Stimulated activated CD4-positive, alpha-beta T cell treated with anti-CD3 and anti-CD28 coated beads, Interleukin-1b, Interleukin-23, amount 100 ng/mL, for 1 hour (primary cell): ENCODE measurements around the gene CASQ2.

Experiments
- DNase-seq, 2 donors: peaks; one replicate each; pipeline ENCODE4 v3.0.0-alpha.2; 2020; ENCODE audit warnings: low read depth in 2 of 2

The CASQ2 gene

DNA sequence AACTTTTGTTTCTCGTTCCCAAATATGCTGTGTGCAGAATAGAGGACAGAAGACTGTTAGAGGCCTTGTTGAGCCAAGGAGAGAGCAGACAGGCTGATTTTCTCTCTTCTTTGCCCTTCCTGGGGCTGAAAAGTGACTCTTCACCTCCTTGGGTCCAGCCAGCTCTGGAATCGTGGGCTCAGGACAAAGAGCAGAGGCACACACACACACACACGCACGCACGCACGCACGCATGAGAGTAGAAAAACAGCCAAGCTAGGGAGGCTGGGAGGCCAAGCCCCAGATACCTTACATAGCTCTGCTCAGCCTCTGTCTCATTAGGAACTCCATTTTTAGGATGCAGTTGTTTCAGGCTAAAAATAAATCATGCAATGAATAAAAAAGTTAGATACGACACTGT is at the start of gene CASQ2:
Gene CASQ2 (minus strand): TSS at position 166 of the 400 bp plus-strand sequence. CDS start 173 bp downstream, outside the sequence.
- DNase-seq = no peak

DNA sequence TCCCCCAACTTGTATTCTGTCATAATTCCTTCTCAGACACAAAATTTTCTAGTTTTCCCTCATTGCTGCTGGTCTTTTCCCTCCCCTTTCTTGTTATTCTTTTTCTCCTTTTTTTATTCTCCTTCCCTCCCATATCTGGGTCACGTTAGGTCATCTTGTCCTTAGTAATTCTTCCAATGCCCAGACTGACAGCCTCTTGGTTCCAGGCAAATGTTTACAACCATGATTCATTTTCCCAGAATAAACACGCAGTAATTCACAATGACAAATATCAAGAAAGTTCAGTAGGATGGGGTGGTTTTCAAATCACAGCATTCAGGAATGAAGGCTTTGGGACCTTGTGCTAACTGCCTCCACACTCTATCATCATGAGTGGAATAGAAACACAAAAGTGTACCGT is 47.2 kb upstream of the CASQ2 start:
- no peak for DNase-seq

DNA sequence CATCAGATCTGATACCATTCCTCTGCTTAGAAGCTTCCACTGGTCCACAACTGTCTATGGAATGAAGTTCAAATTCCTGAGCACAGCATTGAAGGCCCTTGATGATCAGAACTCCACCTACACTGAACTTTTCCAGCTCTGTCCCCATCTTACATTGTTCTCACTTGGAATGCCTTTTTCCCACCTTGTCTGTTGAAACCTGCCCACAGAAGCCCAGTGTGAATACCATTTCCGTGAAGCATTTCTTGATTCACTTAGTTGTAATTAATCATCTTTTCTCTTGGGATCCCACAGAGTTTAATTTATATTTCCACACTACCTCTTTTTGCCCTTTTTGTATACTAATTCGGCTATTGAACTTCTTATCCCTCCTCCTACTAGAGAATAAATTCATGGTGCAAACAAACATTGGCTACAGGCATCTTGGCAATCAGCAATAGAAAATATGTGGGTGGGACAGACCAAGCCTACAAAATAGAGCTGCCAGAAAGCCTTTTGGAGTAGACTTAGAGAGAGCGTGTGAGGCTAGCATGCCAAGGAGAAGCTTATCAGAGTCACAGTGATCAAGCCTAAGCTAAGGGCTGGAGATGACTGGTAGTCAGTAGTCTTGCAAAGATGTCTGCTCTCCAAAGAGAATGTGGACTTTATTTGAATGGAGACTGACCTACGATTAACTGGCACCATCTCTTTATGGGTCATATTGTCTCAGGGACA is 46.3 kb upstream of the CASQ2 start:
- DNase-seq = no peak

DNA sequence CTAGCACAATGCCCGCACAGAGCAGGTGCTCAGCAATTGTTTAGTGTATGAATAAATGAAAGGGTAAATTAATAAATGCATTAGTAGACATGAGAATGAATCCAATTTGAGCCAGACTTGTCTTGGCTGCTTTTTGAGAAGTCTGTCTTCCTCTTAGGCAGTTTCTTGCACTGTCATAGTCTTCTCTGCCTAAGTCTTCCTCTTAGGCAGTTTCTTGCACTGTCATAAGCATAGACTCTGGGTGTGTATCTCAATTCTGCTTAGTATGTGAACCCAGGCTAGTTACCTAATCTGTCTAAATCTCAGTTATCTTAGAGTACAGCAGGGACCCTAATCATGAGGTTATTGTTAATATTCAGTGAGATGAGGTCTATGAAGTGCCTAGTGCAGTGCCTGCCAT is 45.2 kb upstream of the CASQ2 start:
- DNase-seq = no peak

DNA sequence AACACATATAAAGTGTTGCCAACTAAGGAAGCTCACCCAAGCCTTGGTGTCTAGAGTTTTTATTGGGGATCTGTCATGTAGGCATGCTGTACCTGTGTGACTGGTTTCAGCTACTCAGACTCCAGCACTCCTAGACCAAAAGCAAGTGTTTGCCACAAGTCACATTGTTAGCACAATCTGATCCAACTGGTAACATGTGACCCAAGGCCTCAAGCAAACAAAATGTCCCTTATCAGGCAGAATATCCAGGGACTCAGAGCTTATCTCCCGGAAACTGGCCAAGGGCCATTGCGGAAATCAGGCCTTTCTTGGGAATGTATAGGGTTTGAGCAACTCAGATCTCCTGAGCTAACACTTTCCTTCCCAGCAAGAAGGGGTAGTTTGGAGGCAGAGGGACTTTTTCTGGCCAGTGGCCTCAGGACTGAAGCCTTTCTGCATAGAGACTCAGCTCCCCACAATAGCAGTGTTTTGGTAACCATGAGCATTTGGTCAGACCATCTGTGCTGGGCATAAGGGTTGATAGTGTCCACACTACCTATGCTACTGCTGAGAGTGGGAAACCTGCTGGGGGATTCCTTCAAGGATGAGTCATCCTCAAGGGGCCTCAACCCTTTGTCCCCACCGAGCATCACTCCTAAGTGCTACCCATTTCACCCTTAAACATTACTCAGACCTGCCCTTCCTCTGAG is 42.8 kb upstream of the CASQ2 start:
- no peak for DNase-seq

DNA sequence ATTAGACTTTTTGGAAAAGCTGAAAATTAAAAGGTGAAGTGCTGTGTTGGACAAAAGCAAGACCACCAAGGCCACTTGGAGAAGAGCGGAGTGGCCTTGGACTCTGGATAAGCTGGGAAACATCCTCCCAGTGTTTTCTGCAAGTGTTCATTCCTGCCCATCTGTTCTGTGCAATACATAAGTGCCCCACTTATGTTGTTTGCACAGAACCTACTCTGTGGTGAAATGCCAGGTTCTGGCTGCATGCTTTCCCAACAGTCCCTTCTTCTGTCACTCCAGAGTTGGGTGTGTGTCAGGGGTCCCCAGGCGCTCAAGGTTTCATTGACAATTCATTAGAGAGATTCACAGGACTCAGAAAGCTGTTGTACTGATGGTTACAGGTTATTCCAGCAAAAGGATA is 42.1 kb upstream of the CASQ2 start:
- no peak for DNase-seq

DNA sequence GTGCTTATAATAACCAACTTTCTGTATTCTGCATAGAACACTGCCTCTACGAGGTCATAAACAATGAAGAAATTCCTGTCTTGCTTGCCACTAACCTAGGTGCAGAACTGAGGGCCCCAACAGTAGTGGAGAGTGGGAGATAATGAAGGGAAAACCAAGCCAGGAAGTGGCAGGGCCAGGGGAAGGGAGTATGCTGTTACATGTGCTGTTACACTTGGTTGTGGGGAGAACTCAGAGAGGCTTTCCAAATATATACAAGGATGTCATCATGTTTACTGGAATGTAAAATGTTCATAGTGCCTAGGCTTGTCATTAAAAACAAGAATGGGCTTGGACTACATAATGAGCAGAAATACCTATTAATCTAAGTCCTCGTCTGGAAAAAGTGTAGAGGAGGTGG is 41.3 kb upstream of the CASQ2 start:
- no peak for DNase-seq

DNA sequence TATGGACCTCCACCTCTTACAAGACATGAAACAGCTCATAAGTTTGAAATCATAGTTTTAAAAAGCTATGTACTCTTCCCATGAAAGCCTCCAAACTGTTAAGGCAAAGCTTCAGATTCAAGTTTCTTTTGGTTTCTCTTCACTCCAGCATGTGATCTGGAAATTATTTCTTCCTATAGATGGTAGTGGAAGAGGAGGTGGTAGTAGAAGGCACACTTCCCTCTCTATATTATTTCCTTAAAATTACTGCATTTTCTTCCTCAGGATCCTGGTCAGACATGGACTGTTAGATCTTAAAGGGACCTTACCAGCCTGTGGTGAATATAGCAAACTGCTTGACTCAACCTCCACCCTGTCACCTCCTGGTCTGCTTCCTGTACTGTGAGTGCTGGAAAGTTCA is 40.6 kb upstream of the CASQ2 start:
- DNase-seq = no peak

DNA sequence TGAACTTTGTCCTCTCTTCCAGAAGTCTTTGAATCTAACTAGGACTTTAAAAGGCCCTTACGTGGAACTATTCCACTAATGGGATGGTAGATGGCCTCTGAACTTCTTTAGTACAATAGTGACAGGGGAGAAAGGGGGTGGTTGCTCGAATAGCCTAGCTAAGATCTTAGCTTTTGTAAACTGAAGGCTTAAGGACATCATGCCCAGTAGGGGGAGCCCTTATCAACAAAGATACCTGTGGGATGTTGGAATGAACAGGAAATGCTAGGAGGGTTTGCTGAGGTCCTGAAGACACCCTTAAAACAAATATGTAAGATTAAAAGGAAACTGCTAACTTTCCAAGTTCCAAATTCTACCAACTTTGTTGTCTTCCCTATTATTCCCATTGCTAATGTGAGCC is 39.2 kb upstream of the CASQ2 start:
- peak in 1 of 2 donors; percentile 10 for DNase-seq

DNA sequence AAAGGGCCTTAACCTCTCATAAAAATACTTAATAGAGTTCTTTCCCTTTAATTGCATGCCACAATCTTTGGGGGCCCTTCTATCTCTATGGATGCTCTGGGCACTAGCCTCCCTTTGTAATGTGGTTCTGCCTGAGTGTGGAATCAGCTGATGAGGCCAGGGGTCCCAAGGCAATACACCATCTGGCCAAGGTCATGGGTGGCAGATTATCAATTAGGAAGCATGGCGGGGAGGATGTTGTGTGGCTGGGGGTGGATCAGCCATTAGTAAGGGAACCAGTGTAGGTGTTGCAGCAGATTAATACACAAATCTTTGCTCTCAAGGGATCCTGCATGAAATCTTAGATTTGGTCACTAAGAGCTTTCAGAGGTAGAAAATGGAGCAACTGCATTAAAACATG is 37.1 kb upstream of the CASQ2 start:
- DNase-seq = no peak

DNA sequence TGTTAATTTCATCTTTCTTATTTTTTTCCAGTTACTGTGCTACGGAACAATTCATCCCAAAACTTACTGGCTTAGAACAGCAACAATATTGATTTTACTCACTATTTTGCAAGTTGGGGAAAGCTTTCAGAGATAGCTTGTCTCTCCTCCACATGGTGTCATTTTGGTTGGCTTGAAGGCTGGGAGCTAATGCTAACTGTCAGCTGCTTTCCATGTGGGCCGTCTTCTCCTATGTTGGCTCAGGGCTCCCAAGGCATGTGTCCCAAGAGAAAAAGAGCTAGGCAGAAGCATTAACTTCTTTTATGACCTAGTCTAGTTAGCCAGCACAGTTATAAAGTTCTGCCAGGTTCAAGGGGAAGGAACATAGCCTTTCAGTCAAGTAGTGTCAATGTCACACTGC is 33.9 kb upstream of the CASQ2 start:
- DNase-seq = no peak

DNA sequence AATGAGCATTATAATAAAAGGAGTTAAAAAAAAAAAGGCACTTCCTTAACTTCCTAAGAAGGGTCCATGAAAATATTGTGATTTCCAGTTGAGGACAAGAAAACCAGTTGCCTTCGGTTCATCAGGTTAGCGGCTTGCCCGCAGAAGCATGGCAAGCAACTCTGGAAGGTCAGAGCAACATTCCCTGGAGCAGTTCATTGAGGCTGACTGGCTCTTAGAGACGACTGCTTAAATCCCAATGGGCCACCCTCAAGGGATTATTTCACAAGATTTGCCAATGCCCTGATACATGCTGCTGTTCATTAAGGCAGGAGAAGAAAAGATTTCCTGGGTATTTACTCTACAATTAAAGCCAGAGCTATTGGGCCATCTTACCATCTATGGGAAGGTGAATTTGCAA is 29.0 kb upstream of the CASQ2 start:
- no peak for DNase-seq

DNA sequence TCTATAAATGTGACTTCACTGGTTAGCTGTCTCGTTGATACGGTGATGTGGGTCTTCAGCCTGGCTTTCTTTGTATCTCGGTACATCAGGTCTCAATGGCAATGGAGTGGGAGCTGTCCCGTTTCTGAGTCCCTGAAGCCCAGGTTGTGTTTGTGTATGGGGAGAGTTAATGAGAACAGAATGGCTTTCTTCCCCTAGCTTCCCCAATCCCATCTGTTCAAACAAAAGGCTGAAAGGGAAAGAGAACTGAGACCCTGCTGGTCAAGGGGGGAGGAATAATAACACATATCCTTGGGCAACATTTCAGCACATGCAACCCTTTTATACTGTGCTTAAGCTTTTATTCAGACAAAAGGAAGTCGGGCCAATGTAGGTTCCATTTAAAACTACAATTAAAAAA is 28.4 kb upstream of the CASQ2 start:
- DNase-seq = no peak

DNA sequence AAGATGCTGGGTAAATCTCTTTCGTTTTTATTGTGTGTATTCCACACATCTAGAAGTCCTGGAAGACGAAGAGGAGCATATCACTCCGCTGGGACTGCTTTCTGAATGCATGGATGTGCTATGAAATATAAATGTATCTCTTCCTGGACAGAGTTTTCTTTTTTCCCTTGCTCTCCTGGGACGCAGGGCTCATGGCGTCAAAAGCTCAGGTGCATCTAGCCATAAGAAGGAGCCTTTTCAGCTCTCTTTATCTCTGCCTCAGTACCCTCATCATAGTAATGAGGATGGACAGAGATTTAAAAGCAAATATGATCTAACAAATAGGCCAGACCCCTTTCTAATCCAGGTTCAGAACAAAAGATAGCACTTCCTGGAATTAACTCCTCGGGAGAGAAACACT is 27.5 kb upstream of the CASQ2 start:
- no peak for DNase-seq

DNA sequence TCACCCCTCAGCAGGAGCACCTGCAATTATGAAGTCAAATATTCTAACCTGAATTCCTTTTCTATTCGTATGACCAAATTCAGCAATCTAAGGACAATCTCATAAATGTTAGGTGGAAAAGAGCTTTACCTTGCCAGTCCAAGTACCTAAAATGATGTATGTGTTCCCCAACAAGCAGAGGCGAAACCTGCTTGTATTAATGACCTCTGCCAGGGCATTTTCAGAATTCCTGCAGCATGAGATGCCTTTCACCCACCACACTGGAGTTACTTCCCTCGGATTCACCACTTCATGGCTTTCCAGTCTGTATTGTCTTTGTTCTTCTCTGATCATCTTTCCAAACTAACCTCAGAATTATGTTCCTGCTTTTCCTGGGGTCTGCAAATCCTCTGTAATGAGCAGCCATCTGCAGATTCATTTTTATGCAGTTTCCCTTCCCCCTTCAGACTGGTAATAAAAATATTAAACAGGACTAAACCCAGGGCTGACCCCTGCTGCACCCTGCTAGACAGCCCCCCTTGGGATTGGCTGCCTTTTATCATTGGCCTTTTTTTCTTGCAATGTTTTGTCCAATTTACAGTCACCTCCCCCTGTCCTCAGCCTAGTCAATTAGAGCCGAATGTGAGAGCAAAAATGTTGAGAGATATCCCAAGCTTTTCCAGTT is 26.6 kb upstream of the CASQ2 start:
- DNase-seq = no peak

DNA sequence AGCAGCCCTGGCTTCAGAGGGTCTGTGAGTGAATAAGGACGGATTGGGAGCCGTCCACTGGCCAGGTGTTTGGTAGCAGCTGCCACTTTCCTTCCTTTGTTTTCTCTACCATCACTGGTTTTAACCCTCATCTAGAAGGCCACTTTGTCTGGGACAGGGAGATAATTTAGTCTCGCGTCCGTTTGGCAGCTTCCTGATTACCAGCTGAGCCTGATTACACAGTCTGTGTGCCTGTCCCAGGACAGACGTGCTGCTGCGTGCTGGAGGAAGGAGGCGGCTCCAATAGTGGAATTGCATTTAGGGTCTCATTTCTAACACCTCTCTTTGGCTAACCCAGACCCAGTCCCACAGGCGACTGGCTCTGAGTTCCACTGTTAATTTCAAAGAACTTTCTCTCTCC is 24.6 kb upstream of the CASQ2 start:
- no peak for DNase-seq

DNA sequence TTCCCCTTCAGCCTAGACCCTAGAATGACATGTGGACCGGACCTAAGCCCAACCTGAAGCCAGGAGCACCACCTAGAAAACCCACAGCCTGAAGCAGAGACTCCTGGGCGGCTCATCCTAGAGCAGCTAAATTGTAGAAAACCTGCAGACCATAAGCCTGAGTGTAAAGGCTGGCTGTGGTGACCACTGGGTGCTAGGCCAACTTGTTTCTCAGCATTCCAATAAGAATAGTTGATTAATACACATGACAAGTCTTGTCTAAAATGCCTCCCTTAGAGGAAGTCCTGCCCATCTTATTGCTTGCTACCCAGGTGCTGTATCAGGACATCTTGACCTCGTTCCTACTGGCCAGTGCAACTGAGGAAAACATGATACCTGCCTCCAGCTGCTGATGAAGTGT is 23.3 kb upstream of the CASQ2 start:
- no peak for DNase-seq

DNA sequence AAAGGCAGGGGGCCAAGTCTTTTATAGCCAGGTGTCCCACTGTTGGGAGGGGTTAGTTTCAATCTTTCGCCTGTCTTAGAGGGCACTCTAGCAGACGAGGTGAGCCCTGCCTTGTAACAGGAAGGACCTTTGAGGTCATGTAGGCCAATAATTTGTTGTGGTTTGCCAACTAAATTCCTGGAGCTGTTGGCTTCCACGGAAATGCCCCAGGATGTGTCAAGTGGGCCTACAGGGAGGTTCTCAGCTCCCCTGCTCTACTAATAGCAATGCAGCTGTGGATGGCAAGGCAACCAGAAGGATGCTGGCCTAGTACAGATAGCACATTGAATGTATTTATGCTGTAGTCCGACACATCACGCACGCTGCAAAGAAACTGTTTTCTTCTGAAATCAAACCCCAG is 22.3 kb upstream of the CASQ2 start:
- DNase-seq = no peak

DNA sequence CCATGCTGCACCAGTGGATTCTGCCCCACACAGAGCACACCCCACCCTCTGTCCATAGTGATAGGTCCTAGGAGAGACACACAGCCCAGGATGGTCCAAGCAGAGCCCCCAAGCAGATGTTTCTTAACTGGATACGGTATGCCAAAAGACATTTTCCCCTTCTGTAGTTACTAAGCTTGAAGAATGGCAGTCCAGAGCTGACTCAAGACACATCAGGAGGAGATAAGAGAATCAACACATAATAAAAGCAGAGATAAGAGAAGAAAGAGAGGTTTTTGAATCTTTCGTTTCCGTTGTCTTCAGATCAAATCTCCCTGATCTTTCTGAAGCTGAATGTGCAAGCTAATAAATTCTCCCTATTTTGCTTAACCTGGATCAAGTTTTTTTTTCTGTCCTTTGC is 21.8 kb upstream of the CASQ2 start:
- no peak for DNase-seq

DNA sequence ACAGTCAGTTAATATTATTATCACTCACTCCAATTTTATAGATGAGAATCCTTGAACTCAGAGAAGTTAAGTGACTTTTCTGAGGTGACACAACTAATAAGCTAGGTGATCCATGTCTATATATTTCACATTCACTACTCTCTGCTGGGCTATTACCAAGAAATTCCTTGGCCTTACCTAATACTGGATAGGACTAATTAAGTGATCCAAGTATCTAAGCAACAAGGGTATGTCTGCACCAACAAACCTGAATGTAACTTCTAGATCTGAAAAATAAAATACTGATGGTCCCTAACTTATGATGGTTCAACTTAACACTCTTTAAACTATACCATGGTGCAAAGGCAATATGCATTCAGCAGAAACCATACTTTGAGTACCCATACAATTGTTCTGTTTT is 14.8 kb upstream of the CASQ2 start:
- no peak for DNase-seq

DNA sequence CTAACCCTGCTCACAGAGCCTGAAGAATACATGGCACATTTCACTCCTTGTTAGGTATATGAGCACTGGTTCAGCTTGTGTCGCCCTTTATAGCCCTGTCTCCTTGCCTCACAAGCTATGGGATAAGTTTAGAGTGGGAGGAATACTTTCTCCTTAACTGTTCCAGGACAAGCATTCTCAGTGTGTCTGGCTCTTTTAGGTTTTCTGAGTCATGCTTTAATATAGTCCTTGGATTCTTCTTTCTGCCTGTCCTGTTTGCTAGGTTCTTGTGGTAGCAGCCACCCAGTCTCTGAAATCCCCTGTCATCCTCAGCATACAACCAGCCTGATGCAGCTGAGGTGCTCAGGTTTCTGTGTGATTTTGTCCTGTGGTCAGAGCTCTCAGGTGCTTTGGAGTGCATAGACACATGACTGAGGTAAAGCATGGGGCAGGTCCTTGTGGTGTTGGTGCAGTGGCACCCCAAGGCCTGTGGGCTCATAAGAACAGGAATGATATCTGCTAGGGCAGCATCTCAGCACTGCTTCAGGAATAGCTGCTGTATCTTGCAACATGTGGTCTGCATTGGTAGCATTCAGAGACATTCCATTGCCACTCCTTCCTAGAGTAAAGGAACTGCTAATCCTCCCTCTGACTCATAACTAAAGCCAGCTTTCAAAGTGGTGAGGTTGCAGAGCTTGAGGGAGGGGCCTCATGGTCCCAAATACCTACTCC is 14.2 kb upstream of the CASQ2 start:
- DNase-seq = no peak

DNA sequence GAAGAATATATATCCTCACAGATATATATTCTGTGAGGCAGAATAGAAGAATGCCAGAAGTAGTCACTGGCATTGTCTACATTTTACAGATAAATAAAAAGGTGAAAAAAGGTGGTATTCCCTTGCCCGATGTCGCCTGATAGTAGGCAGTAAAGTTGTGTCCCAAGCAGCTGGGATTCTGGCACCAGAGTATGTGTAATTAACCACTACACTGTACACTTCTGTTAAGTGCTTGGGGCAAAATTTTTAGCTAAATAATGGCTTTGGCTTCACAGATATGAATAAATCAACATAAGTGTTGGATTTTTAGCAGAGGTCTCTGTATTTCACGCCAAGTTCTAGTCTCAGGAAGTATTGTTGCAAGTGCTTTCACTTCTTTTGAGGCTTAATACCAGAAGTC is 13.3 kb upstream of the CASQ2 start:
- DNase-seq = no peak

DNA sequence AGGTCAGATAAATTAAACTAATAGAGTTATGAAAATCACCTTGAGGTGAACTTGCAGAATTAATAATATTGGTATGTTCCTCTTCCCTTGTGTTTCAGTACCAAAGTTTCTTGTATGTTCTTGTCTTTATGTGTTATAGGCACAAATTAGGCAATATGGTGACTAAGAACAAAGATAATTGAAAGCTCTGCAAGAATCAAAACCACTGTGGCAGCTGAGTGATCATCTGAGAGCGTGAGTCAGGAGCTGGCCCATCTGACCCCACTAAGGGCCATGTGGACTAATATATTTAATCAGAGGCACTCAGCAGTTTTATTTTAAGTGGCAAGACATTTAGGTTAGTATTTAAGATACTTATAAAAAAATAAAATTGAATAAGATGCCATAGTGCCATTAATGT is 12.8 kb upstream of the CASQ2 start:
- no peak for DNase-seq
